Superior temporal gyrus (tissue), 1 donor: ENCODE data around the gene IRX3.
A peak's percentile ranks its signal among the peaks of the same experiment; 100 is the strongest.
"Not testable (repeated sequence)": the region's sequence is repeated elsewhere in the genome, so short reads cannot be mapped to it uniquely, and the experiment has no call there.

Experiments
- DNase-seq: peaks from one replicate; pipeline ENCODE4 v3.0.0-alpha.2; 2016; ENCODE audit errors: extremely low spot score

Gene IRX3

DNA sequence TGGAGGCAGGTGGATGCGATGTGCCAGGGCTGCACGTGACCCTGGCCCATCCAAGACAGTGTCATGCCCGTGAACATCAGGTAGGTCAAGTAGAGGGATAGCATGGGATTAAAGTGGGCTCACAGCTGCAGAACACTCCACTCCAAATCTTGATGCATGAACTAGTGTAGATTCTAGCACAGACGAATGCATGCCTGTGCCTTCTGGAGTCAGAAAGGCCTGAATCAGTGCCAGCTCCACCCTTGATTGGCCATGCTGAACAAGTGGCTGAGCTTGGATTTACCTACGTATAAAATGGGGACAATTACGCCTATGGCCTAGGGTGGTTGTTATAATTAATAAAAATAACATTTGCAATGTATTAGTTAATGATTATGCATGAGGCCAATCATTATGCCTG lies 10.6 kb downstream of the IRX3 start:
- DNase-seq: no peak

DNA sequence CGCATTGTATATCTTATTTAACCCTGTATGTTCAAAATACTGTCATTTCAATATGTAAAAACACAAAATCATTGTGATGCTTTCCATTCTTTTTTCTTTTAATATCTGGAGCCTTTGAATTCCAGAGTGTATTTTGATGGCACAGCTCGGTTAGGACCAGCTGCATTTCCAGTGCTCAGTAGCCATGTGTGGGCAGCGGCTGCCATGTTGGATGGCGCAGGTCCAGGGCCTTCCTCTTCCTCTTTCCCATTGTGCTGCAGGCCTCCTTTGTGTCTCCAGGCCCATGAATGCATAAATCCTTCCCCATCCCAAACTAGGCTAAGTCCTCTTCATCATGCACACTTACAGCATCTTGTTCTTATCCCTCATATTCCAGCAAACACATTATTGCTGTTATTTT lies 13.0 kb downstream of the IRX3 start:
- DNase-seq: no peak

DNA sequence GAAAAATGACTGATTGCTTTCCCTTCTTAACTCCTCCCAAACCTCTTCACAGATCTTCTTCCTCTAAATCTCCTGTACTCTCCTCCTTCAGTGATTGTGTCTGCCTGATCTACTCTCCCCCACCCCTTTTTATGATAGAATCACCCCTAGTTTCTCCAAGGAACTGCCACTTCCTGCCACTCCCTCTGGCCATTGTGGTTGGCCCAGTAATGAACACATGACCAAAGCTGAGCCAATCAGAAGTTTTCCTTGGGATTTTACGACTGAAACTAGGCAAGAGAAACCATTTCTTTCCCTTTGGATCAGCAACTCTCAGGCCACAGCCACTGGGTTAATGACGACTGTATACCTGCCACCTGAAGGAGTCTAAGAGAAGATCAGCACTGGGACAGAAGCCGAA lies 15.9 kb downstream of the IRX3 start:
- DNase-seq: no peak

DNA sequence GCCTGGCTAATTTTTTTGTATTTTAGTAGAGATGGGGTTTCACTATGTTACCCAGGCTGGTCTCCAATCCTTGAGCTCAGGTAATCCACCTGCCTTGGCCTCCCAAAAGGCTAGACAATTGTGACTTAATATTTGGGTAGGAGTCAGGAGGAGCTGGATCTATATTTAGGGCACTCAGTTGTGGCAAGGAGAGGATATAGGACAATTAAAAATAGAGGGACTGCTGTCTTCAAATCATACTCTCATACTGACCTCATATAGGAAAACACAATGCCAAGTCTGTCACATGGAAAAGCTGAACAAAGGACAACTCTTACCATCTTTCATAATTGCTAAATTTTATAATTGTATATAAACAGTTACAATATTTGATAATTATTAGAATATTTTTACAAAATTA lies 17.1 kb downstream of the IRX3 start:
- no peak for DNase-seq

DNA sequence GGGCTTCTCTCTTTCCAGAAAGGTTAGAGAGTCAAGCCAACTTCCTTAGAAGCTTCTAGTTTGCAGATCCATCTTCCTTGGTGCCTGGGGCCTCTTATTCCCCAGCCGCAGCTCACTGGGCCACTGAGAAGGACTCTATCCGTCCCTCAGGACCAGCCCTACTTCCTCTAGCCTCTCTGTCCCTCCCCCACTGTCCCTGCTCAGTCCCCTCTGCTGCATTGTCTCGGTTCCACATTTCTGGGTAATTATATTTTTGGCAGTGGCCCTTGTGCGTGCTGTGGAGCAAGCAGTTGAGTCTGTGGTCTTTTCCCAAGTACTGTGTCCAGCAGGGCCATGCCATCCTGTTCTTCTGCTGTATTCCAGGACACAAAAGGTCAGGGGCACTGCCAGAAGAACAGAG lies 17.8 kb downstream of the IRX3 start:
- DNase-seq: no peak

DNA sequence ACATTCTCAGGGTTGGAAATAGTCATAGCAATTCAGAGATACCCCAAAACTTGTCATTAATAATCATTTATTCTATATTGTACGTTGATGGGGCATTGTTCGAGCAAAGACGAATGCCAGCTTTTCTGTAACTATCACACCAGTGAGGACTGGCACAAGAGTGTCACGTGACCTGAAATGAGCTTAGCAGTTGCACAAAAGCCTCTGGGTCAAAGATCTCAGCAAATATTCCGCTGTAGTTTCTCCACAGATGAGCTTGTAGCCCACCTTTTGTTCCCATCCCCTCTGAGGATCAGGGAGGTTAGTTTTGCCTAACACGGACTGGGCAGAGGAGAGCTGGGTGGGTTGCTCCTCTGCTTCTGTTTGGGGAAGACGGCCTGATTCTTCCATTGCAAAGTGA lies 18.2 kb downstream of the IRX3 start:
- no peak for DNase-seq

DNA sequence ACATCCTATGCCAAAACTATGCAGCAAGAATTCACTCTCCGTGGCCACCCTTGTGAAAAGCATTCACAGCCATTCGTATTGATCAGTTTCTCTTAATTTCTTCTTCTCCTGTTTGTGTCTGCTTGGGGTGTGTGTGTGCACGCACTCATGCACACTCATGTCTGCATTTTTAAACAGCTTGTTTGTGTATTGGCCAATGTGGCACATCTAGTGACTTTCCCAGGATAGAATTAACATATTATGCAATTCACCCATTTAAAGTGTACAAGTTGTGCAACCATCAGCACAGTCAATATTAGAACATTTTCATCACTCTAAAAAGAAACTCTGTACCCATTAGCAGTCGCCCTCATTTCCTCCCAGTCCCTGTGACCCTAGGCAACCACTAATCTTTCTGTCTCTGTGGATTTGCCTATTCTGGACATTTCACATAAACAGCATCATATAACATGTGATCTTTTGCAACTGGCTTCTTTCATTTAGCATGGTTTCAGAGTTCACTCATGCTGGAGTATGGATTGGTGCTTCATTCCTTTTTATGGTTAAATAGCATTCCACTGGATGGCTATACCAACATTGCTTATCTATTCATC lies 20.1 kb downstream of the IRX3 start:
- DNase-seq: no peak

DNA sequence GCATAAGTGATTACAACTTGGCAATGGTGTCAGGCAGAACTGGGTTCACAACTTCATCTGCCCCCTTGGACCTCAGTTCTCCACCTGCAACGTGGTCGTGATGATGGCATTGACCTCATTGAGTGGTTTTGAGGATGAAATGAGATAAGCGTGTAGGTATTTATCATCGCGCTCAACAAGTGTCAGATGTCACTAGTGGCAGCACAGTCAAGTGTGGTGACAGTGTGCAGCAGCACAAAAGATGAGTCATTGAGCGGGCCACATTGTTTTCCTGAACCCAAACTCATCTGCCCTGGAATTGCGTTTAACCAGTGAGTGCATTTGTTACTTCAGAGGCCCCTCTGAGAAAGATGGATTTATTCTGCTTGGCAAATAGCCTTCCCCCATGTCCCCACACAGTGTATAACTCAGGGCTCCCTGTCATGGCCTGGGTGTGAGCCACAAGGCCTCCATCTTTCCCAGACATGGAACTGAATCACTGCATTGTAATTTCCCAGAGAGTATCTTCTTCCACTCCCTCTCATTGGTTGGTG lies 20.9 kb downstream of the IRX3 start:
- DNase-seq: no peak

DNA sequence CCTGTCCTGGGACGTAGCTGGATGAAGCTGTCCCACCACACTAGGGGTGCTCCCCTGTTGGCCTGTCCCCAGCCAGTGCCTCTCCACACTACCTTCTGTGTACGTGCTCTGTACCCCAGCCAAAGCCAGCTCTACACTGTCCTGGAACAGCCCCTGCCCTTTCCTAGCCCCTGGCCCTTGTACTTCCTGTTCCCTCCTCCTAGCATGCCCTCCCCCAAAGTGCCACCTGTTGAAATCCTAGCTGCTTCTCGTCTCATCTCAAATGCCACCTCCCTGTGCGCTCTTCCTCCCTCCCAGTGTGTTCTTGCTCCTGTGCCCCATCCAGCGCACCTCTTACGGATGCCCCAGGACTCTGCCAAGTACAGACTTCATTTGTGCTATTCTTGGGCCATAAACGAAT lies 33.5 kb downstream of the IRX3 start:
- no peak for DNase-seq

DNA sequence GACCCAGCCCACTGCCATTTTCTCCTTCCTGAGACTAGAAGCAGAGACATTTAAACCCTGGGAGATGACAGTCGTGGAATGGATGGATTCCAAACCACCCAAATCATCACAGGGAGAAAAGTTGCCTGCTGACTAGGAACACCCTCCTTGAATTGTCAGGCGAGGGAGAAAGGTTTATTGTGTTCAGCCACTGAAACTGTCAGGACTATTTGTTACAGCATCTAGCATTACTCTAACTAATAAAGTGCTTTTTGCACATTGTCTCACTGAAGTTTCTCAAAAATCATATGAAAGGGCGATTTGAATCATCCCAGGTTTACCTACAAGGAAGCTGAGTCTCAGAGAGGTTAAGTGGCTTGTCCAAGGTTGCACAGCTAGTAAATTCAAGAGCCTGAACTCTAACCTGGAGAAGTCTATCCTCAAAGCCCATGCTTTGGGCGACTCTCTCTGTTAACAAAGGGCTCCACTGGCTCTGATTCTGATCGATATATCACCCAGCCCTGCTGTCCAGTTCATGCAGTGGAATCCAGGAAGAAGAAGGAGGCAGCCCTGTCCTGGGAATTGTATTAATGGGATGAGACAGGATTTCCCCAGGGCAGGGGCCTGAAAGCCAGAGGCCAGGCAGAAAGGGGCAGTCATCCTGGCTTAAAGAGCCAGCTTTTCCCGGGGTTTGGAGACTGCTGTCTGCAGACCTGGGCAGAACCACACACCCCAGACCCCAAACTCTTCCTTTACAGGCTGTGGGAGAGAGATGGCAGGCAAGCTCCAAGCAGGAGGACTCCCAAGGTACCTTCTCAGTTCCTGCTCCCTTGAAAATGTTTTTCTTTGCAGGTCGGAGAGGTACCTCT lies 37.5 kb downstream of the IRX3 start:
- DNase-seq: no peak

DNA sequence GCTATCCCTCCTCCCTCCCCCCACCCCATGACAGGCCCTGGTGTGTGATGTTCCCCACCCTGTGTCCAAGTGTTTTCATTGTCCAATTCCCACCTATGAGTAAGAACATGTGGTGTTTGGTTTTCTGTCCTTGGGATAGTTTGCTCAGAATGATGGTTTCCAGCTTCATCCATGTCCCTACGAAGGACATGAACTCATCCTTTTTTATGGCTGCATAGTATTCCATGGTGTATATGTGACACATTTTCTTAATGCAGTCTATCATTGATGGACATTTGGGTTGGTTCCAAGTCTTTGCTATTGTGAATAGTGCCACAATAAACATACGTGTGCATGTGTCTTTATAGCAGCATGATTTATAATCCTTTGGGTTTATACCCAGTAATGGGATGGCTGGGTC lies 38.9 kb downstream of the IRX3 start:
- DNase-seq: not testable (repeated sequence)

DNA sequence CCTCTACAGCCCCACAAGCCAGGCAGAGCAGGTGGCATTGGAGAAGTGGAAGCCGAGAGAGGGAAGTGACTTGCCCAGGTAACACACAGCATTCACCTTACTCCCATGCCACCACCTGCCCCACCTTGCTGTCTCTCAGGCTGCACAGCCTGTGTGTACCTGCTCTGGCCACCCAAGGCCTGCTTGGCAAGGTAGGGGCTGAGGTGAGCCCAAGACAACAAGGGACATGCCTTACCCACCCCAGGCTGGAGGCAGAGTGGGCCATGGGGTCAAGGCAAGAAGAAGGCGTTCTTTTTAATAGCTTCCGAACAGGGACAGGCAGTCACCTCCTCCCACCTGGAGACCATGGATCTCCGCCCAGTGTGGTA lies 40.1 kb downstream of the IRX3 start:
- no peak for DNase-seq

DNA sequence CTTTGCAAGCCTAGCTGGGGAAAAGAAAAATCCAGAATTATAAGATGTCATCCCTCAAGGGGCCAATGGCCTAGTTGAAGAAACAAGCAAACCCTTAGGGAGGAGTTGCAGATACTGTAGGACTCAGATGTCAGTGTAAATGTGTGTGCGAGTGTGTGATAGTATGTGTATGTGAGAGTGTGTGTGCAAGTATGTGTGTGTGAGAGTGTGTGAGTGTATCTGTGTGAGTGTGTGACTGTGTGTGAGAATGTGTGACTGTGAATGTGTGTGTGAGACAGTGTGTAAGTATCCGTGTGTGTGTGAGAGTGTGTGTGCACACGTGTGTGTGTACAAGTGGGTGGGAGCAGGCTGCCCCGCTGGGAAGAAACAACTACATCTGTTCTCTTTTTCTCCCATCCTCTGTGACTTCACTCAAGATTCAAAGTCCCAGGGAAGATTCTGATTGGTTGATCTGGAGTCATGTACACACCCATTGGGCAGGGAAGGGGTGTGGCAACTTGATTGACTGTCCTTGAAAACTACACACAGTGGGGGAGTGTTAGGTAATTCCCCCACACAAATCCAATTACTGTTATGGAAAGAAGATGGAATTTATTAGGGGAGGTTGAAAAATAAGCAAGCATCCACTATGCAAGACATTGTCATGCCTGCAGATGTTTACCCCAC lies 40.7 kb downstream of the IRX3 start:
- no peak for DNase-seq

DNA sequence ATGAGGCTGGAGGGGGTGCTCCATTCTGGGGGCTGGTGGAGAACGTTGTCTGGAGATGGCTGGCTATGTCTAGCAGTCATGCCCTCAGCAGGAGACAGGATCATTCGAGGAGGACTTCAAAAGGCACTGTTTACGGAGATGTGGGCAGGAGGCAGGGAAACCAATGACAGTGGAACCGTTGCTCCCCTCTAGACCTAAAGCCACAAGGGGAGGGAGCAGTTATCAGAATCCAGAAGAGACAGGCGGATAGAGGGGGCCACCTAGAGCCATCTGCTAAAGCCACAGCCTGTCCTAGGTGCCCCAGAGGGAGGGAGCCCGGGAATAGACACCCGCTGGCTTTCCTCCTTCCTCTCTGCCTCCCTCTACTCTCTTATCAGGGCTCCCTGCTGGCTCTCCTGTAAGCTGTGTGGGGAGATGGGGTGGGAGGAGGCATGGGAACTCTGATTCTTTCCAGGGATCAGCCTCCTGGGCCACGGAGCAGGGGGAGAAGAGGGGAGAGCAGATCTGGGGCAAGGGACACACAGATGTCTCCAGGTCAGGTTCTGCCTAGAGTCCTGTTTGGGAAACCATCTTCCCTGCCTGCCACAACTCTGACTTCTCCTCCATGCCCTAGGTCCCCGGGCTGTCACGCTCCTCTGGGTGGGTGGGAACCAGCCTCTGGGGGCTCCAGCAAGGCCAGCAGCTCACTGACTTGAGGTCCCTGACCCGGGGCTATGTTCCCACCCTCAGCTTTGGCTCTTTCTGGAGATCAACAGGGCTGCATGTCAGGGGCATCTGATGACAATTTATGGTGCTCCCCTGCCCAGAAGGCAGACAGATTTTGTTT lies 42.3 kb downstream of the IRX3 start:
- DNase-seq: no peak

DNA sequence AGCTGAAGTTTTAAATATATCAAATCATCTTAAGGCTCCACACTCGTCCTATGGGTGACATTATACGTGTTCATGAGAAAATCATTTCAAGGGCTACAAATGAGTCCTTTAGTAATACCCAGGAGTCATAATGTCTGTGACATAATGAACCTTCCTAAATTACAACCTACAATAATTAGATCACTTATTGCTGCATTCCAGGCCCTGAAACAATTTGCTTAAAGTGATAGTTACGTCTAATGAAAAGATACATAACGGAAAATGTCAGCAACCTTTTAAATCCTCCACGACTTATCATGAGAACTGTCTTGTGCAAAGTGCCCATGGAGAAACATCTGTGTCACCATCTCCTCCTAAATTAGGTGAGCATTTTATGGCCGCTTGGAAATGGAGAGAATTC lies 43.4 kb downstream of the IRX3 start:
- DNase-seq: no peak

DNA sequence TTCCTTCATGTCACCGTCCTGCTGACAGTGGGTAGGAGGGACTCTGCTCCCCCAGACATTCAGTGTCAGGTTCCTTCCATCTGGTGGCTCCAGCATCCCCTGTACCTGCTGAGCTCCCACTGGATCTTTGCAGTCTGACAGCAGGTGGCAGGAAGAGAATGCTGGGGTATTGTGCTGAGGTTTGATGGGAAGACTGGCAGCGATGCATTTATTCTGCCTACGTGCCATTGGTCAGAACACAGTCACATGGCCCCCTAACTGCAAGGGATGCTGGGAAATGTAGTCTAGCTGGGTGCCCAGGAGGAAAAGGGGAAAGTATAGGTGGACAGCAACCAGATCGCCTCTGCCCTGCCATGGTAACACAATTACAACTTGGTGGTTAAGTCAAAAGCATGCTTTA lies 44.4 kb downstream of the IRX3 start:
- peak; percentile 23 for DNase-seq

DNA sequence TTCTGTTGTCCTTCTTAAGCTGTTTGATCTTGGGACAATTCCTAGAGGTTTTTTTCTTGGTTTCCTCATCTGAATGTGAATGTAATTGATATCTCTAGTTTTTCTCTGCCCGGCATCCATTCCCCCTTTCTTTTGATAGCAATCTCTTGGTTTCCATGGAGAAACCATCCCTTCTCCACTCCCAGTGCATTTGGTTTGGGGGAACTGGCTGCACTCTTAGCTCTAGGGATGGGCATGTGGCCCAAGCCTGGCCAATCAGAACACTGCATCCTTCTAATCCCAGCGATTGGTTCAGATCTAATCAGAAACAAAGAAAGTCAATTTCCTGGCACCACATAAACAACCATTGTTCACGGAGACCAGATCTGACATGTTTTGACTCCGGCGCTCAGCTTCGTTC lies 45.1 kb downstream of the IRX3 start:
- peak; percentile 13 for DNase-seq

DNA sequence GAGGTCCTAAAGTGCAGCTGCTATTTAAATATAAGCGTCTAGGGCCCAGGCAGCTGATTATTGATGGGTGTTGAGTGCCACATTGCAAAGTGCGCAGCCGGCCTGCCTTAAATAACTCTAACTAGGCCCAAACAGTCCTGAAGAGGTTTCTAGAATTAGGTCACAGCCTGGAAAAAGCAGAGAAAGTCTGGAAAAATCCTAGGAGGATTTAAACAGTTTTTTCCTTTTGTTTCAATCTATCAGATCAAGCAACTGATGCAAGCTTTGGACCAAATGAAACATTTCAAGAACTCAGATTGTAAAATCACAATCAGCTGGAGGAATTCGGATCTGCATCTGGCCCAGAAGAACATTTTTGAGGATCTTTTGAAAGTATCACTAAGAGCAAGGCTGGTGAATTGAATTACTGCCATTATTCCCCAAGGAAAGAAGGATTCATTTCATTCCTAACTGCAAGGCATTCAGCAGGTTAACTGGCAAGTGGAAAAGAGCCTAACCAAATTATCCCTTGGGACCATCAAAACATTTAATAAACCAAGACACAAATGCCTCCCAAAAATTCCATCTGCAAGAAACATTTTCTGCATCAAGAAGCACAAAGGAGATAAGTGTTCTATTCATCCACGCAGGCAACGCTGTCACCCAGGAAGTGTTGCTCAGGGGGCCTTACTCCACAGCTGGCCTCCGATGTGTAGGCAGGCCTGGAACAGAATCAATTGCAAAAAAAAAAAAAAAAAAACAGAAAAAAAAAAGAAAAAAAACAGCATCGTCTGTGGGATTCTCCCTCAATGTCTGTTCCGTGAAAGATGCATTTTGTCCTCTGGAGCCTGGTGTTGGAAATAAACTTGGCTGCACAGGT lies 46.1 kb downstream of the IRX3 start:
- DNase-seq: peak; percentile 25

DNA sequence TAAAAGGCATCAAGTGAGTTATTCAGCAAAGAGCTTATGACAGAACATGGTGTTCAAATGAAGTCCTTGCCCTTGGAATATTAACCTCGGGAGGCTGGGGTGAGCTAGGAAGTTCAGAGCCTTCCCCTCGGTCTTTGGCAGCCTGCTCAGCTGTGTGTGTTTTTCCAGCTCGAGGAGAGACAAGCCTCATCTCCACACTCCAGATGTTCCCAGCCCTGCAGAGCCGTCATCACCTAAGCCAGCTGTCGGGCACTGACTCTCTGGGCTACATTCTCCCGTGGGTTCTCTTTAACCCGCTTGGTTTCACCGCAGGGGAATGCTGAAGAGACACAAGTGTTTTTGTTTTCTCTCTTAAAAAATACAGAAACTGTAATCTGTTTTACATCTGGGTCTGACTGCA lies 47.1 kb downstream of the IRX3 start:
- DNase-seq: no peak

DNA sequence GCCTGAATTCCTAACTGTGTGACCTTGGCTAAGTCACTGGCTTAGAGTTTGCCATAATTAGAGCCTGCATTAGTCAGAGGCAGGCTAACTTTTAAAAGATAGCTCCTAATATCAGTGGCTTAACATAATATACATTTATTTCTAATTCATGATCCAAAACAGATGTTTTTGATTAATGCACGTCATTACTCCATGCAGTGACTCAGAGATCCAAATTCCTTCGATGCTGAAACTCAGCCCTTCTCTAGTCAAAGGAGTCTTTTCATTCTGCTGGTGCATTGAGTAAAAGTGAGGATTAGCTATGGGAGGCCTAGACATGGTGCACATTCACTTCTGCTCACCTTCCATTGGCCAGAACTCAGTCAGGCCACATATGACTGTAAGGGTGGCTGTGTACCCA lies 49.8 kb downstream of the IRX3 start:
- no peak for DNase-seq

DNA sequence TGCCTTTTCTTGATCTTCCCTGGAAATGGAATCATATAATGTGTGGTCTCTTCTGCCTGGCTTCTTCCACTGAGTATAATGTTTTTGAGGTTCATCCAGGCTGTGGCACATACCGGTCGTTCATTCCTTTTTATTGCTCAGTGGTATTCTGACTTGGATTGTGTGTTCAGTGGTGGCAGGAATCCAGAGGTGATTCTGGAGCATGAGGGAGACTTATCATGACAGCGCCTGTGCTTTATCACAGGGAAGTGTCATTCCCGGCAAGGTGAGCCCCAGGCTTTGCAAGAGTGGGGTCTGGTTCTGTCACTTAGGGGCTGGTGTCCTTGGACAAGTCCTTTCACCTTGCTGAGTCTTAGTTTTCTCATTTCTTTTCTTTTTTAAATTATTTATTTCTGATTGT lies 53.0 kb downstream of the IRX3 start:
- DNase-seq: no peak
